ENCODE results near the gene HSPE1. TPM values are rescaled to one million over a fixed set of nuclear protein-coding genes. Genes with fewer than 3 reads are reported as not detected.

The HSPE1 gene
- total RNA-seq, 4 donors from 2014 or later: 3.4 to 151 (median 56.4) TPM

GRCh38 chr2:197516393-197516761 is 16.2 kb downstream of the HSPE1 start:
- Histone ChIP-seq H3K9me3 (no peaks in the 10 kb centered on the region), H3K36me3 (no peaks in the 10 kb centered on the region), H3K4me3 (peak overlapping the region; percentile 73 to 91 (median 80)), H3K27ac (peak overlapping the region; percentile 93 to 95 (median 94)), H3K27me3 (no peaks in the 10 kb centered on the region), H3K4me1 (peaks cover 9 to 27% (median 21%) of the 10 kb centered on the region in 4 donors)
- DNase-seq: peak; percentile 50
- whole genome bisulfite sequencing, 2 donors (ENCODE audit: low coverage in 1 of 2): 0 to 1% methylated on average over 3 to 10 of the region's 17 CpGs
- TF ChIP-seq POLR2AphosphoS5 (IDR thresholded peaks at IDR 0.05) (no peak), EP300 (IDR thresholded peaks at IDR 0.05; ENCODE audit: low read depth) (no peak), POLR2A (IDR thresholded peaks at IDR 0.05) (no peak)
- TF ChIP-seq, protein P1, sequence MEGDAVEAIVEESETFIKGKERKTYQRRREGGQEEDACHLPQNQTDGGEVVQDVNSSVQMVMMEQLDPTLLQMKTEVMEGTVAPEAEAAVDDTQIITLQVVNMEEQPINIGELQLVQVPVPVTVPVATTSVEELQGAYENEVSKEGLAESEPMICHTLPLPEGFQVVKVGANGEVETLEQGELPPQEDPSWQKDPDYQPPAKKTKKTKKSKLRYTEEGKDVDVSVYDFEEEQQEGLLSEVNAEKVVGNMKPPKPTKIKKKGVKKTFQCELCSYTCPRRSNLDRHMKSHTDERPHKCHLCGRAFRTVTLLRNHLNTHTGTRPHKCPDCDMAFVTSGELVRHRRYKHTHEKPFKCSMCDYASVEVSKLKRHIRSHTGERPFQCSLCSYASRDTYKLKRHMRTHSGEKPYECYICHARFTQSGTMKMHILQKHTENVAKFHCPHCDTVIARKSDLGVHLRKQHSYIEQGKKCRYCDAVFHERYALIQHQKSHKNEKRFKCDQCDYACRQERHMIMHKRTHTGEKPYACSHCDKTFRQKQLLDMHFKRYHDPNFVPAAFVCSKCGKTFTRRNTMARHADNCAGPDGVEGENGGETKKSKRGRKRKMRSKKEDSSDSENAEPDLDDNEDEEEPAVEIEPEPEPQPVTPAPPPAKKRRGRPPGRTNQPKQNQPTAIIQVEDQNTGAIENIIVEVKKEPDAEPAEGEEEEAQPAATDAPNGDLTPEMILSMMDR (IDR thresholded peaks at IDR 0.05): no peak
- in situ Hi-C loops (cut with MboI; ENCODE audit: low pct_ligation_motif_present in 1 of 4, low pct_unique_long_range_greater_than_20kb in 1 of 4, low sequenced_read_pairs in 3 of 4): no loop called here
- intact Hi-C loops (cut with DNase I; ENCODE audit: low total_unique reads): no loop called here

GRCh38 chr2:197517150-197517549 is 17.0 kb downstream of the HSPE1 start:
- Histone ChIP-seq H3K9me3 (no peaks in the 10 kb centered on the region), H3K27ac (peak overlapping the region in 2 of 4 donors; percentile 93 to 94), H3K36me3 (no peaks in the 10 kb centered on the region), H3K4me1 (peaks cover 9 to 27% (median 21%) of the 10 kb centered on the region in 4 donors), H3K4me3 (peak overlapping the region in 3 of 4 donors; percentile 76 to 91 (median 84)), H3K27me3 (no peaks in the 10 kb centered on the region)
- DNase-seq: no peak
- no peak for TF ChIP-seq EP300 (IDR thresholded peaks at IDR 0.05; ENCODE audit: low read depth)
- TF ChIP-seq, protein P1 (IDR thresholded peaks at IDR 0.05): no peak
- TF ChIP-seq POLR2A (IDR thresholded peaks at IDR 0.05): no peak
- TF ChIP-seq POLR2AphosphoS5 (IDR thresholded peaks at IDR 0.05): no peak
- in situ Hi-C loops (cut with MboI; ENCODE audit: low pct_ligation_motif_present in 1 of 4, low pct_unique_long_range_greater_than_20kb in 1 of 4, low sequenced_read_pairs in 3 of 4) (no loop called here), intact Hi-C loops (cut with DNase I; ENCODE audit: low total_unique reads) (no loop called here)
- WGBS, 2 donors (ENCODE audit: low coverage in 1 of 2): 35 to 43% methylated on average over 2 of the region's 2 CpGs

- in situ Hi-C loops (cut with MboI; ENCODE audit: low pct_ligation_motif_present in 1 of 4, low pct_unique_long_range_greater_than_20kb in 1 of 4, low sequenced_read_pairs in 3 of 4): no loop called here
- intact Hi-C loops (cut with DNase I; ENCODE audit: low total_unique reads): no loop called here
- H3K9me3 ChIP-seq: no peaks in the 10 kb centered on the region
- H3K27ac ChIP-seq: no peak overlapping the region
- no peaks in the 10 kb centered on the region for H3K27me3 ChIP-seq
- no peak overlapping the region for H3K4me3 ChIP-seq
- peaks cover 0 to 42% (median 13%) of the 10 kb centered on the region in 4 donors for H3K36me3 ChIP-seq
- WGBS, 2 donors (ENCODE audit: low coverage in 1 of 2): 39 to 56% methylated on average over 2 of the region's 2 CpGs
- DNase-seq: no peak
- peaks cover 0 to 8% (median 2%) of the 10 kb centered on the region in 4 donors for H3K4me1 ChIP-seq
- TF ChIP-seq, protein P1 (IDR thresholded peaks at IDR 0.05): no peak
- TF ChIP-seq EP300 (IDR thresholded peaks at IDR 0.05; ENCODE audit: low read depth): no peak
- no peak for TF ChIP-seq POLR2AphosphoS5 (IDR thresholded peaks at IDR 0.05)
- no peak for TF ChIP-seq POLR2A (IDR thresholded peaks at IDR 0.05)
Measured at GRCh38 chr2:197538412-197538811, 38.2 kb downstream of the HSPE1 start.

- H3K27me3 ChIP-seq: no peaks in the 10 kb centered on the region
- 76 to 93% methylated on average over 1 of the region's 1 CpG for WGBS, 2 donors (ENCODE audit: low coverage in 1 of 2)
- H3K4me1 ChIP-seq: peaks cover 0 to 8% (median 2%) of the 10 kb centered on the region in 4 donors
- no peaks in the 10 kb centered on the region for H3K9me3 ChIP-seq
- intact Hi-C loops (cut with DNase I; ENCODE audit: low total_unique reads): no loop called here
- in situ Hi-C loops (cut with MboI; ENCODE audit: low pct_ligation_motif_present in 1 of 4, low pct_unique_long_range_greater_than_20kb in 1 of 4, low sequenced_read_pairs in 3 of 4): no loop called here
- no peak overlapping the region for H3K27ac ChIP-seq
- peaks cover 0 to 53% (median 16%) of the 10 kb centered on the region in 4 donors for H3K36me3 ChIP-seq
- TF ChIP-seq POLR2AphosphoS5 (IDR thresholded peaks at IDR 0.05) (no peak), POLR2A (IDR thresholded peaks at IDR 0.05) (no peak), EP300 (IDR thresholded peaks at IDR 0.05; ENCODE audit: low read depth) (no peak)
- TF ChIP-seq, protein P1 (IDR thresholded peaks at IDR 0.05): no peak
- no peak overlapping the region for H3K4me3 ChIP-seq
- no peak for DNase-seq
Measured at GRCh38 chr2:197539734-197540133, 39.6 kb downstream of the HSPE1 start.

Measured in transverse colon (tissue), 4 donors.